Activated CD4-positive, CD25-positive, alpha-beta regulatory T cell treated with anti-CD3 and anti-CD28 coated beads, Interleukin-2, amount 50 U/mL, for 24 hours (primary cell): ENCODE measurements around the gene TACSTD2.
"Not testable (repeated sequence)": the region's sequence is repeated elsewhere in the genome, so short reads cannot be mapped to it uniquely, and the experiment has no call there.

Source experiments
- ATAC-seq, 2 donors: fragments of 150-1000 bp; cut with Tn5 transposase; one replicate each; pipeline ENCODE4 v1.10.0; 2021; ENCODE audit warnings: mild to moderate bottlenecking in 1 of 2, moderate library complexity in 1 of 2

Gene TACSTD2, protein sequence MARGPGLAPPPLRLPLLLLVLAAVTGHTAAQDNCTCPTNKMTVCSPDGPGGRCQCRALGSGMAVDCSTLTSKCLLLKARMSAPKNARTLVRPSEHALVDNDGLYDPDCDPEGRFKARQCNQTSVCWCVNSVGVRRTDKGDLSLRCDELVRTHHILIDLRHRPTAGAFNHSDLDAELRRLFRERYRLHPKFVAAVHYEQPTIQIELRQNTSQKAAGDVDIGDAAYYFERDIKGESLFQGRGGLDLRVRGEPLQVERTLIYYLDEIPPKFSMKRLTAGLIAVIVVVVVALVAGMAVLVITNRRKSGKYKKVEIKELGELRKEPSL

DNA sequence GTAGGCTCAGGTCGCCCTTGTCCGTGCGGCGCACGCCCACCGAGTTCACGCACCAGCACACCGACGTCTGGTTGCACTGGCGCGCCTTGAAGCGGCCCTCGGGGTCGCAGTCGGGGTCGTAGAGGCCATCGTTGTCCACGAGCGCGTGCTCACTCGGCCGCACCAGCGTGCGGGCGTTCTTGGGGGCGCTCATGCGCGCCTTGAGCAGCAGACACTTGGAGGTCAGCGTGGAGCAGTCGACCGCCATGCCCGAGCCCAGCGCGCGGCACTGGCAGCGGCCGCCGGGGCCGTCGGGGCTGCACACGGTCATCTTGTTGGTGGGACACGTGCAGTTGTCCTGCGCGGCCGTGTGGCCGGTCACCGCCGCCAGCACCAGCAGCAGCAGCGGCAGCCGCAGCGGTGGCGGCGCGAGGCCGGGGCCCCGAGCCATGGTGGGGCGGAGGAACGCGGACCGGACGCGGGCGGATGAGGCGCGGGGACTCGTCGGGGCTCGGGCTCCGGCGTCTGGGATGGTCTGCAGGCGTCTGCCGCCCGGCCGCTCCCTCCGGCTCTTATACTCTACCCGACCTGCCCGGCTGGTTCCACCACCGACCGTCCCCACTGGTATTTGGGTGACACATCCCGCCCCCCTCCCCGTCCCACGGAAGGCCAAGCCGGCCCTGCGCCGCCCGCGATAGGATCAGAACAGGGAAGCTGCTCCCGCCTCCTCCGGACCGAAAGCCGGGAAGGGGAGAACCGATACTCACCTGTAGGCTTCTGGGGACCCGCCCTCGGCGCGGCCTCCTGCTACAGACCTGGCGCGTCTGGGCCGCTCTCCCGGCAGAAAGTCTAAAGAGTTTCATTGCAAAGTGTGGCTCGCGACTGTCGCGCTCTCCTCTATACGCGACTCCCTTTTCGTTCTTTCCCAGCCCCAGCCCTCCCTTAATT, at the start of gene TACSTD2:
TSS of gene TACSTD2 (minus strand) at position 526 of the 927 bp plus-strand sequence. CDS start at position 430, 96 bp downstream.
- no peak for ATAC-seq

DNA sequence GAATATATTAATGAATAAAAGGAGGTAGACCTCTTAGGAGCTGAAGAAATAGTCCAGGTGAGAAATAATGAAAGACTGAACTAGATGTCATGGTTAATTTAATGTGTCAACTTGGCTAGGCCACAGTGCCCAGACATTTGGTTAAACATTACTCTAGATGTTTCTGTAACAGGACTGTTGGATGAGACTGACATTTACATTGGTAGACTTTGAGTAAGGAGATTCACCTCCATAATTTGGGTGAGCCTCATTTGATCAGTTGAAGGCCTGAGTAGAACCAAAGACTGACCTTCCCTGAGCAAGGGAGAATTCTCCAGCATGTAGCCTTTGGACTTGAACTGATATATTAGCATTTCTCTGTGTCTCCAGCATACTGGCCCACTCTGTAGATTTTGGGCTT, 49.2 kb upstream of the TACSTD2 start:
- no peak for ATAC-seq

DNA sequence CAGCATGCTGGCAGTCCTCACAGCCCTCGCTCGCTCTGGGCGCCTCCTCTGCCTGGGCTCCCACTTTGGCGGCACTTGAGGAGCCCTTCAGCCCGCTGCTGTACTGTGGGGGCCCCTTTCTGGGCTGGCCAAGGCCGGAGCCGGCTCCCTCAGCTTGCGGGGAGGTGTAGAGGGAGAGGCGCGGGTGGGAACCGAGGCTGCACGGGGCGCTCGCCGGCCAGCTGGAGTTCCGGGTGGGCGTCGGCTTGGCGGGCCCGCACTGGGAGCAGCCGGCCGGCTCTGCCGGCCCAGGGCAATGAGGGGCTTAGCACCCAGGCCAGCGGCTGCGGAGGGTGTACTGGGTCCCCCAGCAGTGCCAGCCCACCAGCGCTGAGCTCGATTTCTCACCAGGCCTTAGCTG, 46.2 kb upstream of the TACSTD2 start:
- ATAC-seq, result not testable (repeated sequence)

DNA sequence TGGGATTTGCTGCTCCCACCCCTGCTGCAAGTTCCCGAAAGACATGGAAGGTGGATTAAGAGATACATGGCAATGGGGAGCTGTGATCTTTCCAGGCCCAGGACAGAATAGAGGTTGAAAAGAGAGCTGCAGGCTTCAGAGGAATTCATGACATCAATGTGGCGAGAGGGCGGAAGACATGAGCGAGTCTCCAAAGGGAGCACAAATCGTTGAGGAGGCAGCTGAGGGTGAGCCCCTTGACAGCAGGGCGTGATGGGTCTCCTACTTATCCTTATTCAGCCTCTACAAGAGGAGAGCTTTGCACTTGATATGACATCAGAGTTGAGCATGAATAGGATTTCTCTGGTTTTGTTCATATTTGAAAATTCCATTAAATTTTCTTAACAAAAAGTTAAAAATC, 45.5 kb upstream of the TACSTD2 start:
- no peak for ATAC-seq

DNA sequence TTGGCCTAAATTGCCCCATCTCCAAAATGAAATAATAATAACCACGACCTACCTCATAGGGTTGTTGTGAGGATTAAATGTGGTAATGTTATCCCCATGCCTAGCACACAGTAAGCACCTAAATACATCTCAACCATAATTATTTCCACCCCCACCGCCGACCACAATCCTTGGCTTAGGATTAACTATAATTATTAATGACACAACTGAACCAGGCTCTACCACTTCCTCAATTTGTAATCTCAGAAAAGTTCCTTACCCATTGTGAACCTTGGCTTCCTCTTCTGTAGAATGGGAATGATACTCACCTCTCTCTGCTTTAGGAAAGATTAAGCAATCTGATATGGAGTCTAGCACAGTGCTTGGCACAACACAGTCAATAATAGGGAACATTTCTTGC, 44.3 kb upstream of the TACSTD2 start:
- no peak for ATAC-seq

DNA sequence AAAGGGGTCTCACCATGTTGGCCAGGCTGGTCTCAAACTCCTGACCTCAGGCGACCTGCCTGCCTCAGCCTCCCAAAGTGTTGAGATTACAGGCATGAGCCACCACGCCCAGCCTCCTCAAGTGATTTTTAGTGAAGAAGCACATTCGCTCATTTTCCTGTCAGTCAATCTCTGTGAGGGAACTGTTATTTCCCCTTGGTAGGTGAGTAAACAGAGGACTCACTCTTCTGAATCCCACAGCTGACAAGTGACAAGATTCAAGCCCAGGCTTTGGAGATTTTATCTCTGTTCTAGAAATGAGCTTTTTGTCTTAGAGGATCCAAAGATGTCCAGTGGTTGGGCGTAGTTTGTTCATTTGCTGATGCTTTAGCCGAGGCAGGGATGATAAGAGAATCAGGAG, 43.9 kb upstream of the TACSTD2 start:
- no peak for ATAC-seq

DNA sequence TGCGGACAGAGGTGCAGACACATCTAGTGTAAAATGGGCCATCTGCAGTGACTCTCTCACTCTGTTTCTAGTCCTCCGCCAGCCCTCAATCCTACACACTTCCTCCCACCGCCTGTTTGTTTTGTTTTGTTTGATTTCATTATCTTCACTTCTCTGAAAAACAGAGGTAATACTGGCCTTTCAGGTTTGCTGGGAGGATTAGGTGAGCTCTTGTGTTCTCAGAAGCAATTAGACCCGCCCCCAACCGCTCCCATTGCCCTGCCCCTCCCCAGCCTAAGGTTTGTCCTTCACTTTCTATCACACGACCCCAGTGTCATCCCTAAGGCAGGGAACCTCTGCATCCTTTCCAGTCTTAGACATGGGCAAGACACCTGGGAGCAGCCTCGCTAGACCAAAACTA, 43.2 kb upstream of the TACSTD2 start:
- ATAC-seq, result no peak

DNA sequence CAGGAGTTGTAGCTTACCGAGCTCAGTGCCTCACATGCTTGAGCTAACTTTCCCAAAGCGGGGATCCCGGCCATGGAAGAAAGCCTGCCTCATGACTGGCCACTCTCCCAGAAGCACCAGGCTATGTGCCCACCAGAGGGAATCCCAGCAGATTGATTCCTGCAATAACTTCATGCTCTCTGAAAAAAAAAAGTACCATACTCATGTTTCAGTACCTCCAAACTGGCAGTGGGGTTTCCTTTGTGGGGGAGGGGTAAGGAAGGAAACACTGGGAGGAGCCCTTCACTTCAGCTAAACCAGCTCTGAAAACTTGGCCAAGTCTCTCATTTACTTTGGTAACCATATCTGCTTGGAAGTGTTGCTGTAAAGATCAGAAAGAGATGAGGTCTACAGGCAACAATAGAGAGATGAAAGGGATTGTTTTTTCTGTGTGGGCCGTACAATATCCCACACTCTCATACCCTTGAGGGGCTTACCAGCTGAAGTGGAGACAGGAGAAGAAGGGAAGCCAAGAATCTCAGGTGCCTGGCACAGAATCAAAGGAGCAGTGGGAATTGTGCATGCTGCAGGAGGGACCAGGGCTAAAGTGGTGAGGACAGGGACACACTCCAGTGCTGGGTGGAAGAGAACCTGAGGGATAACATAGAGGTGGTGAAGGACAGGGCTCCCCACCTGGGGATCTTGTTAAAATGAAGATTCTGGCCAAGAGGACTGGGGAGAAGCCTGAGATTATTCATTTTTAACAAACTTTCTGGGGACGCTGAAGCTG, 42.4 kb upstream of the TACSTD2 start:
- no peak for ATAC-seq

DNA sequence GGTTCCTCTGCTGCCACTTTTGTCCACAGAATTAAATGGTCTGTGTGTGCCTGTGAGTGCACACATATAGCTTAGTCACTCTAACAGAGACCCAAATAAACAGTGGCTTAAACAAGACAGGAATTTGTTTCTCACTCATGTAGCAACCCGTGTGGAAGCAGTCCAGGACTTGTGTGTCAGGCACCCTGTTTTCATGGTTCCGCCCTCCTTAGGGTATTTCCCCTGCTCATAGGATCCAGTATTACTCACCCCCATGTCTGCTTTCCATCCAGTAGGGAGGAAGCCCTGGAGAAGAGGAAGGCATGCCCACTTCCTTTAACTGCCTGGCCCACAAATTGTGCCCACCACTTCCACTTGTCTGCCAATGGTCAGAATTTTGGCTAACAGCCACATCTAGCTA, 41.3 kb upstream of the TACSTD2 start:
- no peak for ATAC-seq

DNA sequence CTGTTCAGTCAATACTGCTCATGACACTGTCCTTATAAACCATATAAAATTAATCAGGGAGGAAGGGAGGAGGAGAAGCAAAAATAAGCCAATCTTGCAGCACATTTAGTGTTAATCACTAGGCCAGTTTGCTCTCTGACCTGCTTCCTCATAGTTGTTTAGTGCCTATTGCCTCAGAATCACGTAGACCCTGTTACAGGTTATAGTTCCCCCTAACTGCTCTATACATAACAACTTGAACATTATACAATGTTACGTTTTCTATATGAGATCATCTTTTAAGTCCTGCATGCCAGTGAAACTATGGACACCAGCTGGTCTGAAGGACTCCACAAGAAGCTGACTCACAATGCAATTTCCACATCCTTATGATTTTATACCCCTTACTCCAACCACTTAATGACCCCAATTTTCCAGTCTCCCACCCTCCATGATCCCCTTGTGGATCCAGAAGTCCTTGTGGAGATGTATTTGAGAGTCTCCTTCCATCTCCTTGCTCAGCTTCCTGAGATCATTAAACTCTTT, 34.9 kb upstream of the TACSTD2 start:
- no peak for ATAC-seq

DNA sequence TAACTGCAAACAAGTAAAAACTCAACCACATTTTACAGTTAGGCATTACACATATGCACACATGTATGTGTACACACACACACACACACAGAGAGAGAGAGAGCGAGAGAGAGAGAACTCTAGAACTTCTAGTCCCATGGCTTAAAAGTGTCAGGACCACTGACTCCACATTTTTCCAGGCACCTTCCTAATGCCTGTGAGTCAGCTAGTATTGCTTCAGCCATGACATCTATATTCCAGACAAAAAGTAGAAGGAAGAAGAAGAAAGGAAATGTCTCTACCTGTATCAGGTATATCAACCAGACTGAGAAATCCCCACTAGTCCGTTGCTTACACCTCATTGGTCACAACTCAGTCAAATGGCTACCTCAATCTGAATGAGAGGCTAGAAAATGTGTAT, 31.9 kb upstream of the TACSTD2 start:
- no peak for ATAC-seq

DNA sequence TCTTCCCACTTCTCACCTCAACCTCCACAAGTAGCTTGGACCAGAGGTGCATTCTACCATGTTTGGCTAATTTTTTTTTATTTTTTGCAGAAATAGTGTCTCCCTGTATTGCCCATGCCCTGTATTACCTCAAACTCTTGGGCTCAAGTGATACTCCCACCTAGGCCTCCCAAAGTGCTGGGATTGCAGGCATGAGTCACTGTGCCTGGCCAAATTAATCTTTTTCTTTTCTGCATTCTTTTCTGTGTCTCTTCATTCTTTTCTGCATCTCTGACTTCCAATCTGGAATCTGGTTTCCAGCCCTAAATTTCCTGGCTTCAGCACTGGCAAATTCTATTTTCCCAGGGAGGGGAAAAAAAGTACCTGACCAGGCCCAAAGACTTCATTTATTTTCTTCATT, 31.2 kb upstream of the TACSTD2 start:
- no peak for ATAC-seq

DNA sequence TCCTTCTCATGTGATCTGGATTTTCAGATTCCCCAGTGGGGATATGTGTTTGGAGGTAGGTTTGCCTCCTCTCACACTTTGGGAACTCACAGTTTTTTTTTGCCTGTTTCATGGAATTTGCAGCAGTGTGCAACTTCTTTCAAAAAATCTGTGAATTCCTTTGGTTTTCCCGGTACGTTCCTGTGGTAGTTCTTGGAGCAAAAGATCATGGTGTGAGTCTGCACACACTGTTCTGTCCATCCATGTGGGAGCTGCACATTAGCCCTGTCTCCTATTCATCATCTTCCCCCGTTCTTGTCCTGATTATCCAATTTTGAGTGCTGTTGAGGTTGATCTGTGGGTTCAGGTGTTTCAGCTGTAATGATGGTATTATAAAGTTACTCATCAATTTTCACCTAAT, 30.3 kb upstream of the TACSTD2 start:
- no peak for ATAC-seq

DNA sequence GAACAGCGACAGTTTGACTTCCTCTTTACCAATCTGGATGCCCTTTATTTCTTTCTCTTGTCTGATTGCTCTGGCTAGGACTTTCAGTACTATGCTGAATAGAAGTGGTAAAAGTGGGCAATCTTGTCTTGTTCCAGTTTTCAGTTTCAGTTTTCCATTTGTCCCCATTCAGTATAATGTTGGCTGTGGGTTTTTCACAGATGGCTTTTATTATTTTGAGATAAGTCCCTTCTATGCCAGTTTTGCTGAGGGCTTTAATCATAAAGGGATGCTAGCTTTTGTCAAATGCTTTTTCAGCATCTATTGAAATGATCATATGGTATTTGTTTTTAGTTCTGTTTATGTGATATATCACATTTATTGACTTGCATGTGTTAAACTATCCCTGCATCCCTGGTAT, 24.9 kb upstream of the TACSTD2 start:
- ATAC-seq, result not testable (repeated sequence)

DNA sequence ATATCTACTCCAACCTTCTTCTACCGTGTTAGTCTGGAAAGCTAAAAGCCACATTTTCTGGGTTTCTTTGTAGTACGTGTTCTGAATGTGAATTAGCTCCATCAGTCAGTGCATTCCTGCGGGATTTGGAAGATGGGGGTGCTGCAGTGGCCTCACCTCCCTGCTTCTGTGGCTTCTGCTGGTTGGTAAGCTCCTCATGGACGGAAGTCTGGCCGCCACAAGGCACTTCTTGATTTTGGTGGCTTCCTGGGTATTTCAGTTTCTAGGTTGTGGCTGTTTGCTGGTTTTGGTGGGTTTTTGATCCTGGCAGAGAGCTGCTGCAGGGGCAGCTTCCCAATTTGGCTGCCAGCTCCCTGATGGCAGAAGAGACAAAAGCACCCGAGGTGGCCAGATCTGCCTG, 20.9 kb upstream of the TACSTD2 start:
- no peak for ATAC-seq

DNA sequence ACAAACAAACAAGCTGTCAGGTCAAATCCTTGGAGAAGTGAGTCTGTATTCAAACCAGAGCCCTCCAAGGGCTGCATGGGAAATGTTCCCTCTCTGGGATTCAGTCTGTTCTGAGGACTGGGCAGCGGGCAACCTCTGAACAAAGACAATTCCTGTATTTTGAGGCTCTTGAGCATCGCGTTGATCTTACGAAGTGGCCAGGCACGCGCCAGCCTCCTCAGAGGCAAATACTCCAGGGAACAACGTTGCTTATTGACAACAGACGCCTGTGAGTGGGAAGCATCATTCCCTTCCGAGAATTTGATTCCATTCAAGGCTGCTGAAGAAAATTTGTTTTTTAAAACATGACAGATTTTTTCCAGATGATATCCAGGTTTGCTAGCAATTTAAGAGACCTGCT, 20.0 kb upstream of the TACSTD2 start:
- ATAC-seq, result no peak

DNA sequence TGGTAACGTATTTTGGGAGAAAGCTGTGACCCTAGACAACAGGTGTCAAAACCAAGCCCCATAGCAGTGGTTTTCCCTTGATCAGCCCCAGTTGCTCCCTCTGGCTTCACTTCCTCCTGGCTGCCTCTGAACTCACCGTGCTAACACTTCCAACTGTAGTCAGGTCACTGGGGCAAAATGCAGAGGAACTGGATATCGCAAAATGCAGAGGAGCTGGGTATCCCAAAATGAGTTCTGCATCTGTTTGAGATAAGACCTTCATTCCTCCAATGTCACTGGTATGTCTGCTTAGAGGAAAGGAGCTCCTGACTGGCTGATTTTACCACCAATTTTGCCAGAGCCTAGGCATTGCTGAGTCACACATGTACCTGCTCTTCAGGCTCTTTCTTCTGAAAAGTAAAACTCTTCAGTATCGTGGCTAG, 19.6 kb upstream of the TACSTD2 start:
- no peak for ATAC-seq

DNA sequence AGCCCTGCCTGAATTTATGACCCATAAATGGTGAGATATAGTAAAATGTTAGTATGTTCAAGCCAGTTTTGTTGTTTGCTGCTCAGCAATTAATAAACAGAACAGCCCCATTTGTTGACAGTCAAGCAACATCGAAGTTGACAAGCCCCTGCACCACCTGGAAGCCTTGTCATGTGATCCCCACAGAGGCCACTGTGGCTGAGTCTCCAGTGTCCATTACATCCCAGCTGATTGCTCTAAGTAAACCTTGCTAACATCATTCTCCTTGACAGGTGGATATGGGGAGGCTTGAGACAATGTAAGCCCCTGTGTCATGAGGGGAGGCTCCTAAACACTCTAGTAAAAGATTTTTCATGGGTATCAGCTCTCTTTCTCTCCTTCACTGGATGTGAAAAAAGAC, 17.5 kb upstream of the TACSTD2 start:
- ATAC-seq, result no peak

DNA sequence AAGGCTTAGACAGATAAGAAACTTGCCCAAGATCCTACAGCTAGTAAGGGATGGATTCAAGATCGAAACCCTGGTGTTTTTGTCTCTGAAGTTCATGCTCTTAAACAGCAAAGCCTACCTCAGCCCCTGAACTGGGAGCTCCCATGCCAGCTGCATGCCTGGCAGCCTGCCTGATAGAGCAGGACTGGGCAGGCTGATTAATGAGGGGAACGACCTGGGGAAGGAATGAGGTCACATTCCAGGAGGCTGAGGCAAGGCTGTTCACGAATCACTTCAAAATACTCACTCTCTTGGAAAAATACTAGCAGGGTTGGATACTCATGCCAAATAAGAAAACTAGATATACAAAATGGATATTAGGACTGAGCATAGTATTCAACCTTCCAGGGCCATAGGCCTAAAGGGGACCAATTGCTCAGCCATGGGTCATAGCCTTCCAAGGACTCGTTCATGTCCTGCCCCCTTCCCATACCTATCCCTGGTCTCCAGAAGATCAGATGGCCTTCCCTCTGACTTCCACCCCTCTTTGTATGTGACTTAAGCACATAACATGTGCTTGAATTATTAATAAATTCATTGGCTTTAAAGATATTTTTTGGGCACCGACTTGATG, 15.6 kb upstream of the TACSTD2 start:
- ATAC-seq, result no peak

DNA sequence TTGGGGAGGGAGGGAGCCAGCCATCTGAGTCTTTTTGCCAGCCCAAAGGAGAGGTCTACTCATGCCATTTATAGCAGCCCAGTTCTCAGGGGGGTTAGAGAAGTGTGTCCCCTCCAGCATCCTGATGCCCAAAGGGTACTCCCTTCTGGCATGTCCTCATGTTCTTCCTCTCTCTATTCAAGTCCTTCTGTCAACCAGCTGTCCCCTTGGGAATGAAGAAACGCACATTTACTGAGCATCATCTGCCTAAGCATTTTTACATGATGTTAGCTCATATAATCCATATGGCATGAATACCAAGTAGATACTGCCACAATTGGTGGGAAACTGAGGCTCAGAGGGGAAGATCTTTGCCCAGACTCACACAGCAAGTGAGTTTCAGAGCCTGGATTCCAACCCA, 14.8 kb upstream of the TACSTD2 start:
- no peak for ATAC-seq

DNA sequence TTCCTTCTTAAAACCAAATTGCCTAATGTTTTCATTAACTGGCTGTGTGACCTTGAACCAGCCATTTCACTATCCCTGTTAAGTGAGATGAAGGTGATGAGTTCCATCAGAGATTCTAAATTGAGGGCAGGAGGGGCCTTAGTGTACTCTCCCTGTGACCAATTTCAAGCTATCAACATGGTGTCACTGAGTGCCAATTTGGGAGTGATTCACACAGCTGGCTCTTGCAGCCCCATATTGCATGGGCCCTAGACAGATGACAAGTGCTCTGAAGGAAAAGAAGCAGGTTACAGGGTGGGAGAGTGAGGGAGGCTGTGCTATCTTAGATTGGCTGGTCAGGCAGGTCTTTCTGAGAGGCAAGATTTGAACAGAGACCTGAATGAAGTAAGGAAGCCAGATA, 13.0 kb upstream of the TACSTD2 start:
- ATAC-seq, result no peak

DNA sequence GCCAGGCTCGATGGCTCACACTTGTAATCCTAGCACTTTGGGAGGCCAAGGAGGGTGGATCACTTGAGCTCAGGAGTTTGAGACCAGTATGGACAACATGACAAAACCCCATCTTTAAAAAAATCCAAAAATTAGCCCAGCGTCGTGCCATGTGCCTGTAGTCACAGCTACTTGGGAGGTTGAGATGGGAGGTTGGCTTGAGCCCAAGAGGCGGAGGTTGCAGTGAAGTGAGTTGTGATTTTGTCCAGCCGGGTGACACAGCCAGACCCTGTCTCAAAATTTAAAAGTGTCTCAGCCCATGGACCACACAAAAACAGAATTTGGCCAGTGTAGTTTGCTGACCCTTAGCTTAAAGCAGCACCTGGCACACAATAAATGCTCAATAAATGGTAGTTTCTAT, 11.3 kb upstream of the TACSTD2 start:
- ATAC-seq, result no peak

DNA sequence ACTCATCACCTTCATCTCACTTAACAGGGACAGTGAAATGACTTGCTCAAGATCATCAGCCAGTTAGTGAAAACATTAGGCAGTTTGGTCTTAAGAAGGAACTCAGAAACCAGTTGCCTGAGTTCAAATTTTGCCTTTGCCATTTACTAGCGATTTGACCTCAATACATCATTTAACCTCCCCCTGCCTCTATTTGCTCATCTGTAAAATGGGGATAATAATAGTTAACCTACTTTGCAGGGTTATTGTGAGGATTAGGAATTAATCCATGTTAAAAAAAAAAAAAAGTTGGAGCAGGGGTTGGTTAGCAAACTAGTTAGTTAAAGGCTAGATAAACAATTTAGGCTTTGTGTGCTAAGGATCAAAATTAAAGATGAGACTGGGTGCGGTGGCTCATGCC, 10.6 kb upstream of the TACSTD2 start:
- no peak for ATAC-seq
